Activated naive CD8-positive, alpha-beta T cell (primary cell): Measurements from ENCODE around the gene TTYH2.
A peak's percentile ranks its signal among the peaks of the same experiment; 100 is the strongest.
"Not testable (repeated sequence)": the region's sequence is repeated elsewhere in the genome, so short reads cannot be mapped to it uniquely, and the experiment has no call there.

Source experiments
- H3K27ac Mint-ChIP-seq: one replicate; pipeline ENCODE4 v1.8.0; 2021; ENCODE audit warnings: mixed read lengths
- H3K27me3 Mint-ChIP-seq: one replicate; pipeline ENCODE4 v1.8.0; 2021; ENCODE audit warnings: mixed read lengths
- H3K36me3 Mint-ChIP-seq: one replicate; pipeline ENCODE4 v1.8.0; 2021; ENCODE audit warnings: mixed read lengths
- H3K4me1 Mint-ChIP-seq: one replicate; pipeline ENCODE4 v1.8.0; 2021; ENCODE audit warnings: low read depth, mixed read lengths
- H3K4me3 Mint-ChIP-seq: one replicate; pipeline ENCODE4 v1.8.0; 2021; ENCODE audit warnings: mild to moderate bottlenecking, mixed read lengths
- H3K9me3 Mint-ChIP-seq: one replicate; pipeline ENCODE4 v1.8.0; 2021; ENCODE audit warnings: low read depth, mixed read lengths

Gene TTYH2

DNA sequence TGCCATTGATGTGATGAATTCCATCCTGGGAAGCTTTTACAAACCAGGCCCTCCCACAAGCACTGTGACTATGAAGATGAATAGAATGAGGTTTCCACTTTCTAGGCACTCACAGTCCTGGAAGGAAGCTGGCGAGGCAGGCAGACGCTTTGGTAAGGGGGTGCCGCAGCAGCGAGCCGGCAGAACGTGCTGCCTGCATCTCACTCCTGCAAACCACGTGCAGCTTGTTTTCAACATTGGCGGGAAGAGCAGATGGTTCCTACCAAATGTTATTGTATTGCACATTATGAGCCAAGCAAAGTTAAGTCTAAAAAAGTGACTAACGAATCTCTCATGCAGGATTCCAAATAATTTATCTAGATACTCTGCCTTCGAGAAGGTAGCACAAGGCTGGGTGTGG, 57.0 kb downstream of the TTYH2 start:
- Mint-ChIP-seq H3K4me3 (no peak overlapping the region), H3K36me3 (peaks cover 3% of the 10 kb centered on the region), H3K27me3 (peaks cover 6% of the 10 kb centered on the region), H3K4me1 (peaks cover 21% of the 10 kb centered on the region), H3K9me3 (no peaks in the 10 kb centered on the region), H3K27ac (no peak overlapping the region)

DNA sequence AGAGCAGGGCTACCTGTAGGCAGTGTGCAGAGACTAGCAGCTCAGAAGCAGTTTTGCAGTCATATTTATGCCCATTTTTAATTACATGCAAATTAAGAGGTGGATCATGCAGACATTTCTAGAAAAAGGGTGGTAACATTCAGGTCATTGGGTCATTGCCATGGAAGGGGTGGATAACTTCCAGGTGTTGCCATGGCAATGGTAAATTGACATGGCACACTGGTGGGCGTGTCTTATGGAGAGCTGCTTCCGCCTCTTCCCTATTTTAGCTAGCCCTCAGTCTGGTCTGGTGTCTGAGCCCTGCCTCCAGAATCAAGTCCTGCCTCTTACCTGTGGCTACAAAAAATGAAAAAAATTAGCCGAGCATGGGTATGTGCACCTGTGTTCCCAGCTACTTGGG, 57.9 kb downstream of the TTYH2 start:
- H3K4me1 Mint-ChIP-seq, result peaks cover 21% of the 10 kb centered on the region
- peaks cover 3% of the 10 kb centered on the region for H3K36me3 Mint-ChIP-seq
- no peak overlapping the region for H3K4me3 Mint-ChIP-seq
- H3K9me3 Mint-ChIP-seq, result no peaks in the 10 kb centered on the region
- H3K27ac Mint-ChIP-seq, result no peak overlapping the region
- peaks cover 6% of the 10 kb centered on the region for H3K27me3 Mint-ChIP-seq

- H3K27me3 Mint-ChIP-seq, result peaks cover 6% of the 10 kb centered on the region
- no peak overlapping the region for H3K27ac Mint-ChIP-seq
- H3K9me3 Mint-ChIP-seq, result no peaks in the 10 kb centered on the region
- peaks cover 3% of the 10 kb centered on the region for H3K36me3 Mint-ChIP-seq
- H3K4me1 Mint-ChIP-seq, result peaks cover 21% of the 10 kb centered on the region
- no peak overlapping the region for H3K4me3 Mint-ChIP-seq
Observed at GRCh38 chr17:74271901-74272561, 58.7 kb downstream of the TTYH2 start.

DNA sequence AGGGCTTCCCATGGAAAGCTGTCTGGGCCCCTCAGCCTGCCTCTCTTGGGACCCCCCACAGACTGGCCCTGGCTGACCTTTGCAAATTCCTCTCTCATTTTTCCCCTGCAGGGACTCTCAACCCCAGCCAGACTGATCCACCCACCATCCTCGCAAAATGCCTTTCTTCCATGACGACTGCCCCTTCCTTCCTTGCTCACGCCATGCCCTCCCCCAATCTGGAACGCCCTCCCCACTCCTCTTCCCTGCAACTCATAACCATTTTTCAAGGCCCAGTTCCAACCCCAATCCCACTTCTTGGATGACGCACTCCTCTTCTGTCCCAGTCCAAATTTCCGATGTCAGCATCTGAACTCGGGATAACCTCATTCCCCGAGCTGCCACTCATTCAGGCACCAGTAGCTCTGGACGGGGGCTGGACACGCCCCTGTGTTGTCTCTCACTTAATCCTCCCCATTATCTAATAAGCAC, 59.4 kb downstream of the TTYH2 start:
- H3K4me3 Mint-ChIP-seq, result no peak overlapping the region
- peaks cover under 1% of the 10 kb centered on the region for H3K27me3 Mint-ChIP-seq
- peak overlapping the region; percentile 64 for H3K27ac Mint-ChIP-seq
- peaks cover 19% of the 10 kb centered on the region for H3K4me1 Mint-ChIP-seq
- no peaks in the 10 kb centered on the region for H3K9me3 Mint-ChIP-seq
- H3K36me3 Mint-ChIP-seq, result peaks cover under 1% of the 10 kb centered on the region

DNA sequence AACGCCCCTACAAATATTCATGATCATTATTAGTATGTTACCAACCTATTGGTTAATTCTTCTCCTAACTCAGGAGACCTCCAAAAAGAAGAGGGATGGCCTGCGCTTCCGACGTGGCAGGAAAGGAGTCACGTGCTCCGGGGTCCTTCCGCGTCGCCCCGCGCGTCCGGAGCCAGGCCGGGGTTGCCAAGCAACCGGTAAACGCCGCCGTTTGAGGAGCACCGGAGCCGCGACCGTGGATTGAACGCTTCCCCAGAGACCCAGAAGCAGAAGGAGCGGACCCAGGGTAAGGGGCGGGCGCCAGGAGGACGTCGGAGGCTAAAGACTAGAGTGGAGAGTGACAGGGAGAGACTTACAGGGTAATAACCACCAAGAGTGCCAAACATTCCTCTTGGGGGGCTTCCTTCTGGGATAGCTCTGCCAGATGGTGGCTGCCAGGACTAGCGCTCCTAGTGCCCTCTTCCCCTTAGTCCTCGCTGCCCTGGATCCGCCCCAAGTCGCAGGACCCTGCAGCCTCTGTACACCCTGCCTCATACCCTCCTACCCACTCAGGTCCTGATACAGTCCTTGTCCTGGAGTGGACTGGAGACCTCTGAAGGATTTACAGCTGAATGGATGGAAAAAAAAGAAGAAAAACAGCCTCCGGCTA, 60.8 kb downstream of the TTYH2 start, which contains the start of gene DNAI2:
TSS of gene DNAI2 (plus strand) at position 175 of the 649 bp plus-strand sequence. CDS start 7,584 bp downstream, outside the sequence.
- Mint-ChIP-seq H3K4me3 (peak within 1 kb of the TSS; percentile 72), H3K4me1 (peaks cover 15% of the 10 kb centered on the region), H3K27ac (no peak within 1 kb of the TSS)

GRCh38 chr17:74274709-74275340, 61.5 kb downstream of the TTYH2 start:
- Mint-ChIP-seq H3K36me3 (no peaks in the 10 kb centered on the region), H3K27me3 (no peaks in the 10 kb centered on the region), H3K27ac (no peak overlapping the region), H3K4me3 (peak overlapping the region; percentile 22), H3K9me3 (no peaks in the 10 kb centered on the region), H3K4me1 (peaks cover 17% of the 10 kb centered on the region)

More for the DNA sequence above, 60.8 kb downstream of the TTYH2 start, which contains the start of gene DNAI2:
- no peaks in the 10 kb centered on the region for H3K9me3 Mint-ChIP-seq
- no peaks in the 10 kb centered on the region for H3K27me3 Mint-ChIP-seq
- H3K36me3 Mint-ChIP-seq, result no peaks in the 10 kb centered on the region

DNA sequence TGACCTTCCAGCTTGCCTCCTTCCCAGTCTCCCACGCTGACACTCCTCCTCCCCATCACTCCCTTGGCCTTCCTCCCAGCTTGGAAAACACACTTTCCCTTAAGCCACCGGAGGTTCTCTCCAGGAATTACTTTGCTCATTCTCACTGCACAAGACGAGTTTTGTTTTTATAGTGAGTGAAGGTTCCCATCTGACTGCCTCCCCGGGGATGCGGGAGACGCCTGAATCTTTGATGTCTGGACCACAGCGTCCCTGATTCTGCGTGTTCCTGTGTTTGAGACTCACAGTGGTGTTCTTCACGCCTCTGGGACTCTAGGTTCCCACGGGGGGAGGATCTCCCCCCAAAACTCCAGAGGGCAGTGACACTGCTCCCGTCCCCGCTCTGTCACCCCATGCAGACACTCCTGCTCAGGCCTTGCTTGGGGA, 62.7 kb downstream of the TTYH2 start:
- no peaks in the 10 kb centered on the region for H3K36me3 Mint-ChIP-seq
- no peak overlapping the region for H3K27ac Mint-ChIP-seq
- H3K4me3 Mint-ChIP-seq, result peak overlapping the region; percentile 14
- H3K9me3 Mint-ChIP-seq, result no peaks in the 10 kb centered on the region
- H3K27me3 Mint-ChIP-seq, result no peaks in the 10 kb centered on the region
- peaks cover 26% of the 10 kb centered on the region for H3K4me1 Mint-ChIP-seq

DNA sequence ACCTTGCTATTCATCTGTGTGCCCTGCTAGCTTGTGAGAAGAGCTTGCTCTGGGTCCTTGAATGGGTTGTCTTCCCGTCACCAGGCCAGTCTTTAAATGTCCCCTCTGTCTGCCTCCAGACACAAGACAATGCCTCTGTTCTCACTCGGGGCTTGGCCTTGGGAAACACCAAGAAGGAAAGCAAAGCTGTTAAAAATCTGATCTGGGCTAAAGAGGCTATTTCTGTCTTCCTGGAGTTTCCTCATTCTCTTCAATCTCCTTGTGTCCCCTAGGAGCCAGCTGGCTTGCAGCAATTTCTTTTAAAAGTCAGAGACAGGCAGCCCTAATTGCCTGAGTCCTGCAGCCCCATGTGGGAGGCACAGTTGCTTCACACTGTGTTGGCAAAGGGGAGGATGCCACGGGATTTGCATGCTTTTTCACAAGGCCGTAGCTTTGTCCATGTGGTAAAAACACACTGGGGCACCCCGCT, 63.2 kb downstream of the TTYH2 start:
- Mint-ChIP-seq H3K36me3 (no peaks in the 10 kb centered on the region), H3K27ac (no peak overlapping the region), H3K27me3 (no peaks in the 10 kb centered on the region), H3K9me3 (no peaks in the 10 kb centered on the region), H3K4me3 (peak overlapping the region; percentile 9), H3K4me1 (peaks cover 26% of the 10 kb centered on the region)

DNA sequence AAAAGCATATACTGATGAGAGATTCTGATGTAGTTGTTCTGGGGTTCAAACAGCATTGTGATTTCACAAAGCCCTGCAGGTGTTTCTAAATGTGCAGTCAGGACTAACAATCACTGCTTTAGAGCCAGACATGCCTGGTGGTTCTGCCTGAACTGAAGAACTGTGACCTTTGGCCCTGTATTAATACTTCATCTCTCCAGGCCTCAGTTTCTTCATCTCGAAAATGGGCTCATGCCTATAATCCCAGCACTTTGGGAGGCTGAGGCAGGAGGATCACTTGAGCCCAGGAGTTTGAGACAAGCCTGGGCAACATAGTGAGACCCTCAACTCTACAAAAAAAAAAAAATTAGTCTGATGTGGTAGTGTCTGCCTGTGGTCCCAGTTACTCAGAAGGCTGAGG, 64.6 kb downstream of the TTYH2 start:
- Mint-ChIP-seq H3K36me3 (no peaks in the 10 kb centered on the region), H3K27me3 (no peaks in the 10 kb centered on the region), H3K4me1 (peaks cover 35% of the 10 kb centered on the region), H3K27ac (no peak overlapping the region), H3K9me3 (no peaks in the 10 kb centered on the region), H3K4me3 (no peak overlapping the region)

- not testable (repeated sequence) for H3K36me3 Mint-ChIP-seq, H3K9me3 Mint-ChIP-seq, H3K27me3 Mint-ChIP-seq, H3K4me3 Mint-ChIP-seq
- peak overlapping the region; percentile 51 for H3K27ac Mint-ChIP-seq
- H3K4me1 Mint-ChIP-seq, result peaks cover 31% of the 10 kb centered on the region
Observed at GRCh38 chr17:74279617-74280016, 66.2 kb downstream of the TTYH2 start.

DNA sequence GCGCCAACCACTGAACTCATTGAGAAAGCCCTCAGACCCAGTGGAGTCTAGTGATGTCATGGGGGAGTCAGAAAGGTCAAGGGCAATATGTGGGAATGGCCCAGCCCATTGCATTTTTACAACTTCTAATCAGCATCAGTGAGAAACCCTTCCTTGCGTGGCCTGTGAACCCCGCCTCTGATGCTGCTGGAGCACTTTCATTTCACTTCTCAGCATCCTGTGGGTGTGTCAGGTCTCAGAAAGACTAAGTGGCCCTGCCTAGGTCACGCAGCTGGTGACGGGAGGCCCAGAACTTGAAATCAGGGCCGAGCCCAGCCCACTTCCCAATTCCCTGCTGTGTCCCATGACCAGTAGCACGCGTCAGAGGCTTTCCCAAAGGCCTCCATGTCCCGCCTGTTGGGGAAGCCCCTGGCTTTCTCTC, 66.7 kb downstream of the TTYH2 start:
- H3K27me3 Mint-ChIP-seq, result no peaks in the 10 kb centered on the region
- no peak overlapping the region for H3K4me3 Mint-ChIP-seq
- no peaks in the 10 kb centered on the region for H3K36me3 Mint-ChIP-seq

DNA sequence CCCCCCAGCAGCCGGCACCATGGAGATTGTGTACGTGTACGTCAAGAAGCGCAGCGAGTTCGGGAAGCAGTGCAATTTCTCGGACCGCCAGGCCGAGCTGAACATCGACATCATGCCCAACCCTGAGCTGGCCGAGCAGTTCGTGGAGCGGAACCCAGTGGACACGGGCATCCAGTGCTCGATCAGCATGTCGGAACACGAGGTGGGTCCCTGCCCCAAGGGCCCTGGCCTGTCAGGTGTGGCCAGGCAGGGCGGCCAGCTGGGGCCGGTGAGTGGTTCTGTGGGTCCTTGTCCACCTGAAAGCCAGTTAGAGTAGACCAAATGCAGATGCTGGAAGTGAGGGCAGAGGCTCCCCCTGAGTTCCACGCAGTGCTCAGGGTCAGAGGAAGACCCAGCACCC, 68.4 kb downstream of the TTYH2 start:
- Mint-ChIP-seq H3K27ac (no peak overlapping the region), H3K4me3 (no peak overlapping the region), H3K9me3 (no peaks in the 10 kb centered on the region), H3K4me1 (peaks cover 32% of the 10 kb centered on the region), H3K36me3 (no peaks in the 10 kb centered on the region), H3K27me3 (no peaks in the 10 kb centered on the region)

More for the DNA sequence above, 66.7 kb downstream of the TTYH2 start:
- Mint-ChIP-seq H3K4me1 (peaks cover 31% of the 10 kb centered on the region), H3K27ac (peak overlapping the region; percentile 51), H3K9me3 (no peaks in the 10 kb centered on the region)

DNA sequence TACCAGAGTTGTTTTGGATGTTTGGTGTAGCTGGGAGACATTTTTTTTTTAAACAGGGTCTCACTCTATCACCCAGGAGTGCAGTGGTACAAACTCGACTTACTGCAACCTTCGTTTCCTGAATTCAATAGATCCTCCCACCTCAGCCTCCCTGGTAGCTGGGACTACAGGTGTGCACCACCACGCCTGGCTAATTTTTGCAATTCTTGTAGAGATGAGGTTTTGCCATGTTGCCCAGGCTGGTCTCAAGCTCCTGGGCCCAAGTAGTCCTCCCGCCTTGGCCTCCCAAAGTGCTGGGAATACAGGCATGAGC, 68.9 kb downstream of the TTYH2 start:
- H3K9me3 Mint-ChIP-seq, H3K27me3 Mint-ChIP-seq, H3K36me3 Mint-ChIP-seq: not testable (repeated sequence)
- Mint-ChIP-seq H3K4me1 (peaks cover 32% of the 10 kb centered on the region), H3K4me3 (peak overlapping the region; percentile 20), H3K27ac (peak overlapping the region; percentile 91)

DNA sequence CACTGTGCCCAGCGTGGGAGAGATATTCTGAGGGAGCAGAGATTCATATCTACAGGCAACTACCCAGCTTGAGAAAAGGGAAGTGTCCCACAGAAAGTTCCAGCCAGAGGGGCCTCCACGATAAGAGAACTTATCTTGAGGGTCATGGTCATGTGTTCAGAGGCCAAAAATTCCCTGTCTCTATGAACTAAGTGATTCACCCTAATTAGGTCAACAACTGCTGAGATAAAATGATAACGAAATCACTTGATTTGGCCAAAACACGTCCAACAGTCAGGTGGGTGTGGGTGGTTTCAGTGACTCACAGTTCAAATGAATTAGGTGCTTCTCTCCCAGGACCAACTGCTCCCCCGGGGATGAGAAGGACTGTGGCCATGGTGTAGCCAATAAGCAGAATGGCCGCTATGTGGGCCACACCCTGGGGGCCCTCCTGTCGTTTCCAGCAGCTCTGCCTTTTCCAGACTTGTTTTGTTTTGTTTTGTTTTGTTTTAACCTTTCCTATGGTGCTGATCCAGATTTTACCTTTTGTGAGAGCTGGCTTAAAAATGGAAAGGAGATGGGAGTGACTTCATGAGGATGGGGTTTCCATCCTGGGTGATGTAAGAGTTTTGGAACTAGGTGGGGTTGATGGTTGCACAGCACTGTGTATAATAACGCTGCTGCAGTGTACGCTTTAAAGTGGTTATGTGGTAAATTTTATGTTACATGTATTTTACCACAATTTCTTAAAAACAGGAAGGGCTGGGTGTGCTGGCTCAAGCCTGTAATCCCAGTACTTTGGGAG, 69.4 kb downstream of the TTYH2 start:
- H3K27ac Mint-ChIP-seq, result peak overlapping the region; percentile 91
- peak overlapping the region; percentile 20 for H3K4me3 Mint-ChIP-seq
- no peaks in the 10 kb centered on the region for H3K36me3 Mint-ChIP-seq
- H3K27me3 Mint-ChIP-seq, result no peaks in the 10 kb centered on the region
- peaks cover 32% of the 10 kb centered on the region for H3K4me1 Mint-ChIP-seq
- no peaks in the 10 kb centered on the region for H3K9me3 Mint-ChIP-seq

GRCh38 chr17:74283371-74283673, 70.0 kb downstream of the TTYH2 start:
- peak overlapping the region; percentile 34 for H3K27ac Mint-ChIP-seq
- no peaks in the 10 kb centered on the region for H3K27me3 Mint-ChIP-seq
- H3K36me3 Mint-ChIP-seq, result no peaks in the 10 kb centered on the region
- H3K4me1 Mint-ChIP-seq, result peaks cover 33% of the 10 kb centered on the region
- H3K4me3 Mint-ChIP-seq, result no peak overlapping the region
- no peaks in the 10 kb centered on the region for H3K9me3 Mint-ChIP-seq
